ENCODE results near the gene CTIF. TPM values are rescaled to one million over a fixed set of nuclear protein-coding genes. Genes with fewer than 3 reads are reported as not detected.

The CTIF gene
- total RNA-seq, 2 donors from 2014 or later: 4.6 to 4.7 TPM

GRCh38 chr18:48619501-48619900, 80.7 kb downstream of the CTIF start:
- H3K27me3 Mint-ChIP-seq (ENCODE audit: low read depth): no peaks in the 10 kb centered on the region
- H3K4me1 Mint-ChIP-seq (ENCODE audit: low read depth): no peaks in the 10 kb centered on the region
- no peaks in the 10 kb centered on the region for H3K9me3 Mint-ChIP-seq
- no peak overlapping the region for H3K27ac Mint-ChIP-seq
- no peak for ATAC-seq (replicated peaks in 1 of 2)
- no peak for DNase-seq
- no peak overlapping the region for H3K4me3 Mint-ChIP-seq
- no peaks in the 10 kb centered on the region for H3K36me3 Mint-ChIP-seq (ENCODE audit: insufficient read depth in 2 of 2)

GRCh38 chr18:48620071-48620470, 81.2 kb downstream of the CTIF start:
- Mint-ChIP-seq H3K36me3 (ENCODE audit: insufficient read depth in 2 of 2) (no peaks in the 10 kb centered on the region), H3K27ac (no peak overlapping the region), H3K27me3 (ENCODE audit: low read depth) (no peaks in the 10 kb centered on the region), H3K4me3 (no peak overlapping the region), H3K9me3 (no peaks in the 10 kb centered on the region), H3K4me1 (ENCODE audit: low read depth) (no peaks in the 10 kb centered on the region)
- ATAC-seq (replicated peaks in 1 of 2): no peak
- no peak for DNase-seq

- ATAC-seq (replicated peaks in 1 of 2) (no peak), DNase-seq (no peak)
- Mint-ChIP-seq H3K27me3 (ENCODE audit: low read depth) (no peaks in the 10 kb centered on the region), H3K4me3 (no peak overlapping the region), H3K36me3 (ENCODE audit: insufficient read depth in 2 of 2) (no peaks in the 10 kb centered on the region), H3K27ac (no peak overlapping the region), H3K4me1 (ENCODE audit: low read depth) (no peaks in the 10 kb centered on the region), H3K9me3 (no peaks in the 10 kb centered on the region)
These were observed 82.4 kb downstream of the CTIF start for GRCh38 chr18:48621240-48621639.

- no peak overlapping the region for H3K4me3 Mint-ChIP-seq
- ATAC-seq (replicated peaks in 1 of 2) (no peak), DNase-seq (no peak)
- no peaks in the 10 kb centered on the region for H3K36me3 Mint-ChIP-seq (ENCODE audit: insufficient read depth in 2 of 2)
- H3K27ac Mint-ChIP-seq: no peak overlapping the region
- no peaks in the 10 kb centered on the region for H3K9me3 Mint-ChIP-seq
- H3K27me3 Mint-ChIP-seq (ENCODE audit: low read depth): no peaks in the 10 kb centered on the region
- no peaks in the 10 kb centered on the region for H3K4me1 Mint-ChIP-seq (ENCODE audit: low read depth)
These were observed 83.2 kb downstream of the CTIF start for GRCh38 chr18:48621815-48622555.

GRCh38 chr18:48622911-48623431, 84.1 kb downstream of the CTIF start:
- DNase-seq (no peak), ATAC-seq (replicated peaks in 1 of 2) (no peak)
- Mint-ChIP-seq H3K9me3 (no peaks in the 10 kb centered on the region), H3K4me3 (no peak overlapping the region), H3K27me3 (ENCODE audit: low read depth) (no peaks in the 10 kb centered on the region), H3K27ac (no peak overlapping the region), H3K4me1 (ENCODE audit: low read depth) (no peaks in the 10 kb centered on the region), H3K36me3 (ENCODE audit: insufficient read depth in 2 of 2) (no peaks in the 10 kb centered on the region)

- Mint-ChIP-seq H3K27me3 (ENCODE audit: low read depth) (no peaks in the 10 kb centered on the region), H3K27ac (no peak overlapping the region), H3K36me3 (ENCODE audit: insufficient read depth in 2 of 2) (no peaks in the 10 kb centered on the region), H3K4me3 (no peak overlapping the region), H3K4me1 (ENCODE audit: low read depth) (no peaks in the 10 kb centered on the region), H3K9me3 (no peaks in the 10 kb centered on the region)
- ATAC-seq (replicated peaks in 1 of 2) (no peak), DNase-seq (no peak)
These were observed 84.8 kb downstream of the CTIF start for GRCh38 chr18:48623468-48624235.

- no peaks in the 10 kb centered on the region for H3K36me3 Mint-ChIP-seq (ENCODE audit: insufficient read depth in 2 of 2)
- no peaks in the 10 kb centered on the region for H3K9me3 Mint-ChIP-seq
- no peak overlapping the region for H3K4me3 Mint-ChIP-seq
- no peaks in the 10 kb centered on the region for H3K27me3 Mint-ChIP-seq (ENCODE audit: low read depth)
- no peak for ATAC-seq (replicated peaks in 1 of 2)
- DNase-seq: no peak
- H3K4me1 Mint-ChIP-seq (ENCODE audit: low read depth): no peaks in the 10 kb centered on the region
- H3K27ac Mint-ChIP-seq: no peak overlapping the region
These were observed 86.0 kb downstream of the CTIF start for GRCh38 chr18:48624856-48625255.

GRCh38 chr18:48627216-48627615, 88.4 kb downstream of the CTIF start:
- H3K27ac Mint-ChIP-seq: no peak overlapping the region
- H3K4me1 Mint-ChIP-seq (ENCODE audit: low read depth): no peaks in the 10 kb centered on the region
- no peaks in the 10 kb centered on the region for H3K36me3 Mint-ChIP-seq (ENCODE audit: insufficient read depth in 2 of 2)
- DNase-seq: no peak
- no peak overlapping the region for H3K4me3 Mint-ChIP-seq
- H3K27me3 Mint-ChIP-seq (ENCODE audit: low read depth): no peaks in the 10 kb centered on the region
- H3K9me3 Mint-ChIP-seq: no peaks in the 10 kb centered on the region
- no peak for ATAC-seq (replicated peaks in 1 of 2)

- no peaks in the 10 kb centered on the region for H3K4me1 Mint-ChIP-seq (ENCODE audit: low read depth)
- no peaks in the 10 kb centered on the region for H3K36me3 Mint-ChIP-seq (ENCODE audit: insufficient read depth in 2 of 2)
- H3K27ac Mint-ChIP-seq: no peak overlapping the region
- no peaks in the 10 kb centered on the region for H3K9me3 Mint-ChIP-seq
- ATAC-seq (replicated peaks in 1 of 2): no peak
- no peak overlapping the region for H3K4me3 Mint-ChIP-seq
- no peaks in the 10 kb centered on the region for H3K27me3 Mint-ChIP-seq (ENCODE audit: low read depth)
- DNase-seq: no peak
These were observed 91.0 kb downstream of the CTIF start for GRCh38 chr18:48629730-48630324.

- H3K9me3 Mint-ChIP-seq: no peaks in the 10 kb centered on the region
- ATAC-seq (replicated peaks in 1 of 2) (no peak), DNase-seq (no peak)
- no peaks in the 10 kb centered on the region for H3K4me1 Mint-ChIP-seq (ENCODE audit: low read depth)
- no peaks in the 10 kb centered on the region for H3K36me3 Mint-ChIP-seq (ENCODE audit: insufficient read depth in 2 of 2)
- no peak overlapping the region for H3K4me3 Mint-ChIP-seq
- H3K27ac Mint-ChIP-seq: no peak overlapping the region
- no peaks in the 10 kb centered on the region for H3K27me3 Mint-ChIP-seq (ENCODE audit: low read depth)
These were observed 93.0 kb downstream of the CTIF start for GRCh38 chr18:48631851-48632250.

- H3K36me3 Mint-ChIP-seq (ENCODE audit: insufficient read depth in 2 of 2): no peaks in the 10 kb centered on the region
- DNase-seq (no peak), ATAC-seq (replicated peaks in 1 of 2) (no peak)
- no peaks in the 10 kb centered on the region for H3K4me1 Mint-ChIP-seq (ENCODE audit: low read depth)
- no peak overlapping the region for H3K4me3 Mint-ChIP-seq
- no peaks in the 10 kb centered on the region for H3K27me3 Mint-ChIP-seq (ENCODE audit: low read depth)
- no peaks in the 10 kb centered on the region for H3K9me3 Mint-ChIP-seq
- H3K27ac Mint-ChIP-seq: no peak overlapping the region
These were observed 93.9 kb downstream of the CTIF start for GRCh38 chr18:48632676-48633257.

GRCh38 chr18:48634491-48634890, 95.7 kb downstream of the CTIF start:
- no peaks in the 10 kb centered on the region for H3K36me3 Mint-ChIP-seq (ENCODE audit: insufficient read depth in 2 of 2)
- DNase-seq (no peak), ATAC-seq (replicated peaks in 1 of 2) (no peak)
- H3K27me3 Mint-ChIP-seq (ENCODE audit: low read depth): no peaks in the 10 kb centered on the region
- H3K9me3 Mint-ChIP-seq: no peaks in the 10 kb centered on the region
- H3K27ac Mint-ChIP-seq: no peak overlapping the region
- no peaks in the 10 kb centered on the region for H3K4me1 Mint-ChIP-seq (ENCODE audit: low read depth)
- H3K4me3 Mint-ChIP-seq: no peak overlapping the region

GRCh38 chr18:48634975-48635374, 96.1 kb downstream of the CTIF start:
- DNase-seq (no peak), ATAC-seq (replicated peaks in 1 of 2) (no peak)
- no peaks in the 10 kb centered on the region for H3K9me3 Mint-ChIP-seq
- no peaks in the 10 kb centered on the region for H3K36me3 Mint-ChIP-seq (ENCODE audit: insufficient read depth in 2 of 2)
- no peak overlapping the region for H3K27ac Mint-ChIP-seq
- no peak overlapping the region for H3K4me3 Mint-ChIP-seq
- H3K4me1 Mint-ChIP-seq (ENCODE audit: low read depth): no peaks in the 10 kb centered on the region
- H3K27me3 Mint-ChIP-seq (ENCODE audit: low read depth): no peaks in the 10 kb centered on the region
